Smooth muscle cell of the brain vasculature (primary cell): ENCODE data around the gene WBP1.
"Not testable (repeated sequence)": the region's sequence is repeated elsewhere in the genome, so short reads cannot be mapped to it uniquely, and the experiment has no call there.

Experiments used
- DNase-seq: peaks from one replicate; pipeline ENCODE4 v3.0.0-alpha.2; 2012; ENCODE audit warnings: low read depth, low spot score

The WBP1 gene

DNA sequence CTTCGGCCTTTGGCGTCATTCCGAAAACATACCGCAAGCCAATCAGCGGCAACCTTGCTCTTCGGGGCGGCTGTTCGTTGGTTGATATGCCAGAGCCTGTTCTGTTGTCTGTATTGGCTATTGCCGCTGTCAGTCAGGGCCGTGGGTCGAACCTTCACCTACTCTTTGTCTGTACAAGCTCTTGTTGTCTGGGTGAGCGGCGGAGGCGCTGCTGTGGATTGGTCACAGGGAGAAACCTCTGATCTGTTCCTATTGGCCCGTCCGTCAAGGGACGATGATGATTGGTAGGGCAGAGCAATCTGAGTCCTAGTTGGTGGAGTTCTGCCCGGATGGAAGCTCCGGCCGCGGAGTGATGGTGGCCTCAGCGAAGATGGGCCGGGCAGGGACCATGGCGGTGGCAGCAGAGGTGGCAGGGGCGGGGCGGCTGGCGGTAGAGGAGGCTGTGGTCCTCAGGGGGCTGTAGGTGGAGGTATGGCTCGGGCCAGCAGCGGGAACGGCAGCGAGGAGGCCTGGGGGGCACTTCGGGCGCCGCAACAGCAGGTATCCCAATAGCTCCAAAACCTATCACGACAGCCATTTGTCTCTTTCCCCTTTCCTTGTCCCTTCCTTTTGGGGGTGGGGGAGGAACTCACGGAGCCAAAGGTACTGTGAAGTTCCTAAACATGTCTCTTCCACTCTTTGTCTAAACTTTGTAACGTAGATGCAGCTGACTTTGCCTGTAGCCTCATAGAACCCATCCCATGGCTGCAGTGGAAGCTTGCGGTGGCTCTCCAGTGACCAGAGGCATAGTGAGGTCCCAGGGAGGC lies at the start of gene WBP1:
WBP1 (plus strand) TSS at position 307 of the 806 bp plus-strand sequence; CDS start at position 472, 165 bp downstream.
- DNase-seq = peak; percentile 100

DNA sequence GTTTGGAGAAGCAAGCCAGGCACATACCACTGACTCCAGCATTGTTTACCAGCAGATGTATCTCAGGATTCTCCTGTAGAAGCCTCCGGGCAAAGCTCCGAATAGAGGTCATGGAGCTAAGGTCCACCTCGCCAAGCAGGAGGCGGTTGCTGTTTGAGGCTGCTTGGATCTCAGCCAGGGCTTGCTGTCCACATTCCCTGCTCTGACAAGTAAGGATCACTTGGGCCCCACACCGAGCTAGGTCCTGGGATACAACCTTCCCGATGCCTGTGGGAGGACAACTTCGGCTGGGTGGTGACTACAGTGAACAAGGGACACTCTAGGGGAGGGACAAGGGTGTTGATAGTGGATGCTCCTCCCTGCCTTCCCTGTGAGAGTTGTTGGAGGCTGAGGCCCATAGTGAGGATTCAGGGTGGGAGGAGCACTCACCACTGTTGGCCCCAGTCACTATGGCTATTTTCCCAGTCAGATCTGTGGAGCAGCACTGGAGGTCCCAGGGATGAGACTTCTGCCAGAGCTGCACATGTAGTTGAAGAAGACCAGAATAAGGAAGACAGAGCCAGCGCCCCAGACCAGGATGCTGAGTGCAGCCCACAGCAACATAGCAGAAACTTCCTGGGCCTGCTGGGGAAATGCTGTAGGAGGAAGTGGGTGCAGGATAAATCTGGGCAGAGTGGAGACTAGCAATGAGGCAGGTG lies 45.1 kb upstream of the WBP1 start:
- DNase-seq = no peak

DNA sequence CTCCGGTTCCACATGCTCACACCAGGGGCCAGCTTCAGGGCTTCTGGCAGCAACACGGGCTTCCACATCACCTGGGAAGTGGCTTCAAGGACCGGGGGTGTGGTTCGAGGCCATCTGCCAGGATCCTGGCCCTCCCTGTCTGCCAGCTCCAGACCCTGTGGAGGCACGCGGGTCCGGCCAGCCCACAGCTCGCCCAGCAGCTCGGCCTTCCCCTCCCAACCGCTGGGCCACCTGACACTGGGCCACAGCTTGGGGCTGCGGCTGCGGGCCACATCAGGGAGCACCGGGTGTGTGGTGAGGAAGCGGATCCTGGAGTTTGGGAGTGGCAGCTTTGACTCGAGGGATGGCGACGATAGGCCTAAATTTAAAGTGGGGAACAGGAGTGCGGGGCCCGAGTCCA lies 43.8 kb upstream of the WBP1 start:
- DNase-seq = no peak

DNA sequence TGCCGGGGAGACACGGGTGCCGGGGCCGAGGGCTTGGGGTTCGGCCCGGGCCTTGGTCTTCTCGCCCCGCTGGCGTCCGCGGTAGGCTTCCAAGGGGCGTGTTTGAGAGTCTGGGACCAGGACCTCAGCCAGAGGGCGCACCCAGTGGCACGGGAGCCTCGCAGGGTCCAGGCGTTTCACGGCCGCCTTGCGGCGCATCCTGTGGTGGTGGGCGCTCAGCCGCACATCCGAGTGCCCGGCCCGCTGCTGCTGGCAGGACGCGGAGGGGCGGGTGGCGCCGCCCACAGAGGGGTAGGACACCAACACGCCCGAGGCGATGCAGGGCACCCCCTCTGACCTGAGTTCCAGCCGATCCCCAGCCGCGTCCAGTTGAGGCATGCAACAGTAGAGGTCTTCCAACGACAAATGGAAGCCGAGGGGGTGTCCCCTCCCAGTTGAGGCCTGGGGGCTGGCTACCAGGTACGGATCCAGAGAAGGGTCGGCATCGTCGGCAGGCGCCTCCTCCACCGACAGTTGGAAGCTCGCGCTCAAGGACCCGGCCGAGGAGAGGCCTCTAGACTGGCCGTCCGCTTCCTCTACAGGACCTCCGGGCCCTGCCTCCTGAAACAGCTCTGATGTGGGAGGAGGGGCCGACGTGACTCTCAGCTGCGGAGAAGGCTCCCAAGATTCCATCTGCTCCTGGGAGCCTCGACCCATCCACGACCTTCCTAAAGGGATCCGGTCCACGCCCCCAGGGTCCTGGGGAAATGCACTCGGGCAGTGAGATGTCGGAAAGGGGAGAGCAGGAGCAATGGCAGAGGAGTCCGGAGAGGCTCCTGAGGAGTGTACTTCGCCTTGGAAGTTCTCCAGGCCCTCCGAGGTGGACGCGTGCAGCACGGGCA lies 43.1 kb upstream of the WBP1 start:
- DNase-seq = no peak

GRCh38 chr2:74415762-74416395 lies 42.4 kb upstream of the WBP1 start:
- no peak for DNase-seq

- DNase-seq = no peak
These were observed 41.5 kb upstream of the WBP1 start for GRCh38 chr2:74416778-74417177.

- no peak for DNase-seq
These were observed 41.0 kb upstream of the WBP1 start for GRCh38 chr2:74417197-74417596.

DNA sequence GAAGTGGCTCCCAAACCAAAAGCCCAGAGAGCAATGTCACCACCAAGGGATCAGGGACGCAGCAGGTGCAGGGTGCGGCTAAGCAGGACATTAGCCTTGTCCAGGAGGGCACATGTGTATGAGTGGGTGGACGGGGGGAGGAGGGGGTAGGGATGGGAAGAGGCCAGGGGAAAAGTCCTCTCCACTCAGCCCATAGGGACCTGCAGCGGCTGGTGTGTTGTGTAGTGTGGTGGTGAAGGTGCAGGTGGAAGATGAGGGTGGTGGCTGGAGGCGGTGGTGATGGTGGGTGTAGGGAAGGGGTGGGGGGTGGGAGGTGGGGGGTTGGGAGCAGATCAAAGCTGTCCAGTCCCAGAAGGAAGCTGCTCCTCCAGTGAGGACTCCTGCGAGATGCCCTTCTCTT lies 40.5 kb upstream of the WBP1 start:
- no peak for DNase-seq

DNA sequence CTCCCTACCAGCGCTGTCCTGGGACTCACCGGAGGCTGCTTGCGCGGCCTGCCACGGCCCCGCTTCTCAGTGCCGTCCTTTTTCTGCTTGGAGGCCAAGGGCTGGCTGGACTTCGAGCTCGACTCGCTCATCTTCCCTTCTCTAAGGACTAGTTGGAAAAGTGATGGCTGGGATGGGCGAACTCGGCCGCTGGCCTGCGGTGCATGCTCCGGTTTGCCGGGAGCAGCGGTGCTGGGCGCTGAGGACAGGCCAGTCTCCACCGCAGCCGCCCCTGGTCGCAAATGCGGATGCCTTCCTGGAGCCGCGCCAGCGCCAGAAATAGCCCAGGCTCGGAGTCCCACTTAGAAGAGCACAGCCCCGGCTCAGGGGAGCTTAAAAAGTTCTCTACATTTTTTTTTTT lies 39.9 kb upstream of the WBP1 start:
- no peak for DNase-seq

DNA sequence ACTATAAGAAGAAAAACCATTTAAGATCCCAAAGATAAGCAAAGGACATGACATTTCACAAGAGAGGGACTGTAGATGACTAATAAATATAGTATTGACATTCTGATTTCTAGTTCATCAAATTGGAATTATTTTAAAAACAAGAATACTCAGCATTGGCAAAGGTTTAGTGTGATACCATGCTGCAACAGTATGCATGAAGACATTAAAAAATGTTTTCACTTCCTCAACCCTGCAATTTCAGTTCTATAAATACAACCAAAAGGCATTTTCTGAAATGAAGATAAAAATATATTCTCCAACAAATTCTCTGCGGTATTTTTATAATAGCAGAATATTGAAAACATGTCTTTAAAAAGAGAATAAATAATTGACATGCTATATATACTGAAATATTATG lies 38.9 kb upstream of the WBP1 start:
- DNase-seq = no peak

GRCh38 chr2:74420006-74420405 lies 38.2 kb upstream of the WBP1 start:
- no peak for DNase-seq

GRCh38 chr2:74420443-74421103 lies 37.7 kb upstream of the WBP1 start:
- not testable (repeated sequence) for DNase-seq

DNA sequence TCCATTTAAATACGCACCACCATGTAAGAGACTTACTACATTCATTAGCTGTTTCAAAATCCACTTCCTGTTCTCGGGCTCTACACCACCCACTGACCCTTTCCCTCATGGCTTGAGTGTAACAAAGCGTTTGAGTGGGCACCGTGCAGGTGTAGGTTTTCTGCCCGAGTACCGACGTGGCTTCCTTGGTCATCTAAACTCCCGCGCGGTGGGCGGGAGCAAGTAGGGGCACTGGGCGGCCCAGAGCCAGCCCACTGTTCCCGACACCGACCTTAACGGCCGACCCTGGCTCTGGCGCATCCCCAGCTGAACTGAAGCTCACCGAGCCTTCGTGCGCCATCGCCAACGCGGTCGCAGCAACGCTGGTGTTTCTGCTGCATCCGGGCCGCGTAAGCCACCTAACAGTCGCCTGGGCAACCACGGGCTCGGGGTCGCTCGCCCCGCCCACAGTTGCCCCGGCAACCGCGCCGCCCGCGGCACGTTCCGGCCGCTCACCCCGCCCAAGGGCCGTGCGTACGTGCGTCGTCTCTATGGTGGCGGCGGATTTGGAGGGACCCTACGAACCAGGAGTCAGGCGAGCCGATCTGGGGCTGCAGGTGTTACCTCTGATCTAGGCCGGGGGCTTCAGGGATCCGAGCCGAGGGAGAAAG lies 36.9 kb upstream of the WBP1 start, which contains the start of the genes C2orf81 and WDR54:
C2orf81 (minus strand) TSS at position 399 of the 650 bp plus-strand sequence; CDS start at position 340, 59 bp downstream.
WDR54 (plus strand) TSS at position 510 of the 650 bp plus-strand sequence. CDS start 424 bp downstream, outside the sequence.
- no peak for DNase-seq

DNA sequence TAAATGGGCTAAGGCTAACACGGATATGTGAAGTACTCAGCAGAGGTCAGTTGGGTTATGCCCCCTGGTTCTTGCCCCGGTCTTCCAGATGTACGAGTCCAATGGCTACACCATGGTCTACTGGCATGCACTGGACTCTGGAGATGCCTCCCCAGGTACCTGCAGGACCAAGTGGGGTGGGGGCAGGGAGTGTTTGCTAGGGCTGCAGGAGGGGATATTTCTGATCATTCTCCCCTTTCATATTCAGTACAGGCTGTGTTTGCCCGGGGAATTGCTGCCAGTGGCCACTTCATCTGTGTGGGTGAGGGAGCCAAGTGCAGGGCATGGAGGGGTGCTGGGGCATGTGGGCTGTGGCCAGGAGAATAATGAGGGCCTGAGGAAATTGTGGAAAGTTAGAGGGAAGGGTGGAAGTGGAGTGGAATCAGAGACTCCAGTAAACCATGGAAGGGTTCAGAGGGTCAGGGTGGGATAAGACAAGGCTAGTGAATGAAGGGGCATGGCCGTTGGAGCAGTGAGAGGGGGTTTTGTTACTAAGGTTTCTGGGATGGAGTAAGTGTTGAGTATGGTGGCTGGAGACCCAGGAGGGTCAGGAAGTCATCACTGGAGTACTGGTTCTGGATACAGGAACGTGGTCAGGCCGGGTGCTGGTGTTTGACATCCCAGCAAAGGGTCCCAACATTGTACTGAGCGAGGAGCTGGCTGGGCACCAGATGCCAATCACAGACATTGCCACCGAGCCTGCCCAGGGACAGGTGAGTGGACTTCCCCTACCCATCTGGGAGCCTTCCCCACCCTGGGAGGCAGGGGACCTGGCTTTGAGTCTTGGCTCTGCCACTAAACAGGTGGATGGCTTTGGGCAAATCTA lies 34.8 kb upstream of the WBP1 start:
- DNase-seq = no peak

GRCh38 chr2:74424139-74424992 lies 33.9 kb upstream of the WBP1 start:
- DNase-seq = no peak

DNA sequence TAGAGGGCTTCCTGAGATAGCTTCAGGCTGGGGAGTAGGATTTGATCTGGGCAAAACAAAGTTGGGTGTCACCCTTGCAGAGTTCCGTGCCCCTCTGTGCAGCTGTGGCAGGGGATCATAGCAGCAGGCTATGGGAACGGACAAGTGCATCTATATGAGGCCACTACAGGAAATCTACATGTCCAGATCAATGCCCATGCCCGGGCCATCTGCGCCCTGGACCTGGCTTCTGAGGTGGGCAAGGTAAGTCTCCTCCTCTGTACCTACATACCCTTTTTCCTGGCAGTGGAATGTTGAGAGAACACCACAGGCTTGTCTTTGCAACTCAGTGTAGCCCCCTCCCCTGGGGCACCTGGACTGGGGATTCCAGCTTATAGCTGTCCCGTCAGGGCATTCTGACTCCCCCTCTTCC lies 33.2 kb upstream of the WBP1 start:
- no peak for DNase-seq

DNA sequence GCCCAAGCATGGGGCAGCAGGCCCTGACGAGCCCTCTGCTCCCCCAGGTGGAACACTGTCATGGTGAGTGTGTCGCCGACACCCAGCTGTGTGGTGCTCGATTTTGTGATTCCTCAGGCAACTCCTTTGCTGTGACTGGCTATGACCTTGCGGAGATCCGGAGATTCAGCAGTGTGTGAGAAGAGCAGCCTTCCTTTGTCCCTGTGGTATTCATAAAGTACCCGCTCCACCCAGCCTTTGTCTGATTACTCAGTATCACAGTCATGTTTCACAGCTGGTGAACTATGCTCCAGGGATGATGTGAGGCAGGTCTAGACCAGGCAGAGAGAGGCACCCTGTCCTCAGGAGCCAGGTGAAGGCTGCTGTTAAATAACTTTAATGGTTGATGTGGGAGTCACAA lies 32.7 kb upstream of the WBP1 start:
- no peak for DNase-seq

- no peak for DNase-seq
These were observed 32.0 kb upstream of the WBP1 start for GRCh38 chr2:74426181-74426758.
